Measurements from ENCODE around the gene GRID1.

DNA sequence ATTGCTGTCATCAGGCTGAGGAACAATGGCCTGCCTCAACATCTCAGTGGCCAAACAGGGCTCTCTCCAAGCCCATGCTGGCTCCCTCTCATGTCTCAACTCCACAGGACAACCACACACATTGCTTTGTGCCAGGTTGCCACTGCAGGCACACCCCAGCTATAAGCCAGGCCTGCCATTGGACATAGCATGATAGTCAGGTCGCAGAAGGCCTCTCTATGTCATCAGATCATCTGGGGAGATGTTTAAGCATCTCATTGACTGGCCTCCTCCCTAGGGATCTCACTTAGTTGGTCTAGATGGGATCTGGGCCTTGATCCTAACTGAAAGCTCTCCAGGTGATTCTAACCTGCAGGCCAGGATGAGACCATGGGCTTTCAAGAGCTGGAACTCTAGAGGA is 257.2 kb downstream of the GRID1 start:
- TF ChIP-seq, protein P1, sequence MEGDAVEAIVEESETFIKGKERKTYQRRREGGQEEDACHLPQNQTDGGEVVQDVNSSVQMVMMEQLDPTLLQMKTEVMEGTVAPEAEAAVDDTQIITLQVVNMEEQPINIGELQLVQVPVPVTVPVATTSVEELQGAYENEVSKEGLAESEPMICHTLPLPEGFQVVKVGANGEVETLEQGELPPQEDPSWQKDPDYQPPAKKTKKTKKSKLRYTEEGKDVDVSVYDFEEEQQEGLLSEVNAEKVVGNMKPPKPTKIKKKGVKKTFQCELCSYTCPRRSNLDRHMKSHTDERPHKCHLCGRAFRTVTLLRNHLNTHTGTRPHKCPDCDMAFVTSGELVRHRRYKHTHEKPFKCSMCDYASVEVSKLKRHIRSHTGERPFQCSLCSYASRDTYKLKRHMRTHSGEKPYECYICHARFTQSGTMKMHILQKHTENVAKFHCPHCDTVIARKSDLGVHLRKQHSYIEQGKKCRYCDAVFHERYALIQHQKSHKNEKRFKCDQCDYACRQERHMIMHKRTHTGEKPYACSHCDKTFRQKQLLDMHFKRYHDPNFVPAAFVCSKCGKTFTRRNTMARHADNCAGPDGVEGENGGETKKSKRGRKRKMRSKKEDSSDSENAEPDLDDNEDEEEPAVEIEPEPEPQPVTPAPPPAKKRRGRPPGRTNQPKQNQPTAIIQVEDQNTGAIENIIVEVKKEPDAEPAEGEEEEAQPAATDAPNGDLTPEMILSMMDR (IDR thresholded peaks at IDR 0.05; ENCODE audit: low read length) = no peak
- TF ChIP-seq EZH2 (IDR thresholded peaks at IDR 0.05; ENCODE audit: borderline replicate concordance, low read length) = no peak
